Fibroblast of villous mesenchyme (primary cell): ENCODE data around the gene GEN1. TPM values are rescaled to one million over a fixed set of nuclear protein-coding genes. Genes with fewer than 3 reads are reported as not detected.
A peak's percentile ranks its signal among the peaks of the same experiment; 100 is the strongest.

Experiments used
- DNase-seq: peaks from one replicate; pipeline ENCODE4 v3.0.0-alpha.2; 2010; ENCODE audit warnings: low read depth
- H3K4me3 ChIP-seq: 2 replicates; pipeline ENCODE4 v1.5.1; 2011; ENCODE audit warnings: low read depth, mild to moderate bottlenecking, low read length
- total RNA-seq: library from RNA; depleted of rRNA; stranded (reverse); fragments of >200 nt; gene quantifications from 2 replicates; pipeline ENCODE4 v1.2.3, GENCODE V29; 2012
- TF ChIP-seq, protein P1 (sequence below): IDR thresholded peaks from 2 replicates; pipeline ENCODE4 v1.5.1; 2012; ENCODE audit warnings: low read depth, mild to moderate bottlenecking, low read length; ENCODE audit not compliant: insufficient read depth

Gene GEN1
- total RNA-seq, 1 donor, result 18.6 TPM

DNA sequence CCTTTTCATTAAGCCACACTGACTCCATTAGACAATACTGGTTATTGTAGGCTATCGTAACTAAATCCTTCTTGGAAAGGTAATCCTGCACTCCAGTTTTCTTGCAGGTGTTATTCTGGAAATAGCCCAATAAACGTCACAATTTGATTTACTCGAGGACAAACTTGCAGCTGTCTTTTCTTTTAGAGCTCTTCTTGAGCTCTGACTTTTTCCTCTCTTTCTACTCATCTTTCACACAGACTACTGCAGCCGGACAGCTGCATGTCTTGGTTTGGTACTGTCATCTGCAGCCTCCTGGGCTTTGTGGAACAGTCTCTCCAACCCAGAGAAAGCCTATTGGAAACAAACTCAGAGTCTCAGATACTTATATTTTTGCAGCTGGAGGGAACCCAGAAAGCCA, 39.4 kb downstream of the GEN1 start:
- TF ChIP-seq, protein P1, sequence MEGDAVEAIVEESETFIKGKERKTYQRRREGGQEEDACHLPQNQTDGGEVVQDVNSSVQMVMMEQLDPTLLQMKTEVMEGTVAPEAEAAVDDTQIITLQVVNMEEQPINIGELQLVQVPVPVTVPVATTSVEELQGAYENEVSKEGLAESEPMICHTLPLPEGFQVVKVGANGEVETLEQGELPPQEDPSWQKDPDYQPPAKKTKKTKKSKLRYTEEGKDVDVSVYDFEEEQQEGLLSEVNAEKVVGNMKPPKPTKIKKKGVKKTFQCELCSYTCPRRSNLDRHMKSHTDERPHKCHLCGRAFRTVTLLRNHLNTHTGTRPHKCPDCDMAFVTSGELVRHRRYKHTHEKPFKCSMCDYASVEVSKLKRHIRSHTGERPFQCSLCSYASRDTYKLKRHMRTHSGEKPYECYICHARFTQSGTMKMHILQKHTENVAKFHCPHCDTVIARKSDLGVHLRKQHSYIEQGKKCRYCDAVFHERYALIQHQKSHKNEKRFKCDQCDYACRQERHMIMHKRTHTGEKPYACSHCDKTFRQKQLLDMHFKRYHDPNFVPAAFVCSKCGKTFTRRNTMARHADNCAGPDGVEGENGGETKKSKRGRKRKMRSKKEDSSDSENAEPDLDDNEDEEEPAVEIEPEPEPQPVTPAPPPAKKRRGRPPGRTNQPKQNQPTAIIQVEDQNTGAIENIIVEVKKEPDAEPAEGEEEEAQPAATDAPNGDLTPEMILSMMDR, result no peak
- no peak for DNase-seq
- H3K4me3 ChIP-seq, result no peak overlapping the region

DNA sequence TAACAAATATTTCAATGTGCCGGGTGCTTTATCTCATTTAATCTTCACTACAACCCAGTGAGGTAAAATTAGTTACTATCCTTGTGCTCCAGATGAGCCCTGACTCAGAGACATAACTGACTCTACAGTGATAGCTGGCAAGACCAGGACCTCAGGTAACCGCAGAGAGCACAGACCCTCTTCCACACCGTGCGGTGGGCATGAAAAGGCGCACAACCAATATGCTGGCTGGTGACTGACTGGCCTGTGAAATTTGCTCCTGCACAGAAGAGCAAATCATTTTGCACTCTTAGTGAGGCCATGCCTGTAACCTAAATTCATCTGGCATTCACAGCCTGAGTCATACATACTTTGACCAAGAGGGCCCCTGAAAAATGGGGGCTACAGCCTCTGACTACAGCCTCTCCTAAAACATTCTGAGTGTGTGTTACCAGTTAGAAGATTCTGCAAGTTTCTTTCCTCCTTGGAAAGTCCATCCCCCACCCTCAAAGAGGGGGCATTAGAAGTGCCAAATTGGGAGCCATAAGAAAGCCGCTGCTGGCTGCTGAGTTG, 39.9 kb downstream of the GEN1 start:
- TF ChIP-seq, protein P1, result no peak
- no peak for DNase-seq
- H3K4me3 ChIP-seq, result no peak overlapping the region

DNA sequence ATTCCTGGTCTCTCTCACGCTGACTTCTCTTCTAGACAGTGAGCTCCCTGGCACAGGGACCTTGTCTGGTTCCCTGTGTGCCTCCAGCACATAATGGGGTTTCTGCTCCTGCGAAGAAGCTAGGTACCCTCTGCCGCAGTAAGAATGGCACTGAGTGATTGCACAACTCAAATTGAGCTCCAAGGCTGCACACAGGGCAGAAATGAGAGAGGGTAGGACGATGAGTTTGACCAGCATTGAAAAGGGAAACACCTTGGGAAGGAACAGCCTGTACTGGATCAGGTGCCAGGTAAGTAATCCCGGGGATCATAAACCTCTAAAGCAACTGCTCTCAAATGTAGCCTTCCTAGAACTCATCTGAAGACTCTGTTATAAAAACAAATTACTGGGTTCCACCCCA, 41.4 kb downstream of the GEN1 start:
- TF ChIP-seq, protein P1, result no peak
- DNase-seq, result no peak
- no peak overlapping the region for H3K4me3 ChIP-seq

- no peak for DNase-seq
- TF ChIP-seq, protein P1, result no peak
- no peak overlapping the region for H3K4me3 ChIP-seq
These were observed 44.4 kb downstream of the GEN1 start for GRCh38 chr2:17798338-17798737.

- no peak for DNase-seq
- TF ChIP-seq, protein P1, result no peak
- no peak overlapping the region for H3K4me3 ChIP-seq
These were observed 45.6 kb downstream of the GEN1 start for GRCh38 chr2:17799301-17800120.

- TF ChIP-seq, protein P1, result no peak
- peak; percentile 57 for DNase-seq
- H3K4me3 ChIP-seq, result no peak overlapping the region
These were observed 46.3 kb downstream of the GEN1 start for GRCh38 chr2:17800219-17800618.
